Sigmoid colon (tissue), 7 donors: Measurements from ENCODE around the gene KCNJ1. TPM values are rescaled to one million over a fixed set of nuclear protein-coding genes. Genes with fewer than 3 reads are reported as not detected.

Experiments used
- DNase-seq: peaks from one replicate; pipeline ENCODE4 v3.0.0-alpha.2; 2019
- H3K27ac ChIP-seq, 4 donors: fragments of 200-600 bp; sonication (generic); one replicate each; pipeline ENCODE4 v1.5.1; 2016 to 2019; ENCODE audit warnings: mild to moderate bottlenecking in 1 of 4
- H3K27me3 ChIP-seq, 3 donors: fragments of 200-600 bp; sonication (generic); one replicate each; pipeline ENCODE4 v1.5.1; 2019; ENCODE audit warnings: mild to moderate bottlenecking in 1 of 3
- H3K36me3 ChIP-seq, 4 donors: fragments of 200-600 bp; sonication (generic); one replicate each; pipeline ENCODE4 v1.5.1; 2016 to 2019
- H3K4me1 ChIP-seq, 4 donors: fragments of 200-600 bp; sonication (generic); one replicate each; pipeline ENCODE4 v1.5.1; 2017 to 2019
- H3K4me3 ChIP-seq, 4 donors: fragments of 200-600 bp; sonication (generic); one replicate each; pipeline ENCODE4 v1.5.1; 2017 to 2019; ENCODE audit warnings: mild to moderate bottlenecking in 2 of 4, moderate library complexity in 1 of 4
- H3K9me3 ChIP-seq, 4 donors: fragments of 200-600 bp in 3 of 4; sonication (generic) in 3 of 4; one replicate each; pipeline versions ENCODE4 v1.5.1 to v1.6.1; 2013 to 2019
- CTCF ChIP-seq, 4 experiments: fragments of 450-650 bp in 3 of 4; fragments of 200-600 bp in 1 of 4; IDR thresholded peaks; one replicate each; pipeline ENCODE4 v1.5.1; 2016 to 2019; ENCODE audit warnings: antibody characterized with exemption in 4 of 4, mild to moderate bottlenecking in 3 of 4, moderate library complexity in 2 of 4
- EP300 ChIP-seq, 4 donors: sonication (generic); formaldehyde crosslinking; IDR thresholded peaks; one replicate each; pipeline ENCODE4 v1.6.1; 2017; ENCODE audit warnings: antibody characterized with exemption in 4 of 4
- POLR2A ChIP-seq, 2 donors: fragments of 450-650 bp; IDR thresholded peaks; one replicate each; pipeline ENCODE4 v1.6.1; 2016; ENCODE audit warnings: antibody characterized with exemption in 2 of 2, mild to moderate bottlenecking in 2 of 2, moderate library complexity in 2 of 2
- POLR2AphosphoS5 ChIP-seq, 4 donors: sonication (generic); formaldehyde crosslinking; IDR thresholded peaks; one replicate each; pipeline ENCODE4 v1.6.1; 2017; ENCODE audit warnings: antibody characterized with exemption in 4 of 4
- WGBS, 2 donors: extraction: QIAGEN DNeasy Blood & Tissue Kit; methylation state at CpG; one replicate each; pipeline ENCODE4 v1.1.7; 2013; 5-methylcytosine and 5-hydroxymethylcytosine counted together
- intact Hi-C: fragments of 100-400 bp; cut with DNase I; formaldehyde crosslinking; loops from one replicate; pipeline ENCODE4 v1.15.1; 2023
- polyA plus RNA-seq, 3 donors: library from polyadenylated mRNA; stranded (reverse); fragments of 200-250 nt; gene quantifications; one replicate each; pipeline ENCODE4 v1.2.3, GENCODE V29; 2013
- total RNA-seq, 4 donors: library from RNA; depleted of rRNA; stranded (reverse); fragments of >200 nt; gene quantifications; one replicate each; pipeline ENCODE4 v1.1.0, GENCODE V29; 2016
- donor health status: healthy with polysubstance abuse.
- donor health status: Bipolar disorder and iron deficiency.
- donor health status: healthy.

Gene KCNJ1
- total and polyA plus RNA-seq, 7 donors = 0.81 TPM; not detected in 6

- intact Hi-C loops = no loop called here
- no peak for DNase-seq
- TF ChIP-seq CTCF (IDR thresholded peaks at IDR 0.05) = no peak
- TF ChIP-seq EP300 (IDR thresholded peaks at IDR 0.05) = no peak
- no peak for TF ChIP-seq POLR2A (IDR thresholded peaks at IDR 0.05)
- TF ChIP-seq POLR2AphosphoS5 (IDR thresholded peaks at IDR 0.05) = no peak
Measured at GRCh38 chr11:128821556-128821955, 45.5 kb downstream of the KCNJ1 start.

GRCh38 chr11:128819198-128819597 lies 47.9 kb downstream of the KCNJ1 start:
- no peak overlapping the region for H3K4me3 ChIP-seq
- TF ChIP-seq POLR2AphosphoS5 (IDR thresholded peaks at IDR 0.05) (no peak), POLR2A (IDR thresholded peaks at IDR 0.05) (no peak), CTCF (IDR thresholded peaks at IDR 0.05) (no peak), EP300 (IDR thresholded peaks at IDR 0.05) (no peak)
- no peaks in the 10 kb centered on the region for H3K36me3 ChIP-seq
- no peak for DNase-seq
- 84 to 91% methylated on average over 8 of the region's 8 CpGs for WGBS, 2 donors
- peaks cover 0 to 6% (median 3%) of the 10 kb centered on the region in 4 donors for H3K4me1 ChIP-seq
- H3K27me3 ChIP-seq = peaks cover 0 to 10% (median 5%) of the 10 kb centered on the region in 3 donors
- intact Hi-C loops = no loop called here
- no peaks in the 10 kb centered on the region for H3K9me3 ChIP-seq
- H3K27ac ChIP-seq = no peak overlapping the region

More at GRCh38 chr11:128821556-128821955, 45.5 kb downstream of the KCNJ1 start:
- no peaks in the 10 kb centered on the region for H3K9me3 ChIP-seq
- H3K27ac ChIP-seq = no peak overlapping the region
- H3K4me3 ChIP-seq = no peak overlapping the region
- WGBS, 2 donors = 78 to 89% methylated on average over 4 of the region's 4 CpGs
- H3K27me3 ChIP-seq = peaks cover 0 to 12% (median 7%) of the 10 kb centered on the region in 3 donors
- peaks cover 0 to 8% (median 5%) of the 10 kb centered on the region in 4 donors for H3K4me1 ChIP-seq
- no peaks in the 10 kb centered on the region for H3K36me3 ChIP-seq

- TF ChIP-seq POLR2AphosphoS5 (IDR thresholded peaks at IDR 0.05) = no peak
- no peak for TF ChIP-seq EP300 (IDR thresholded peaks at IDR 0.05)
- no peak for TF ChIP-seq CTCF (IDR thresholded peaks at IDR 0.05)
- TF ChIP-seq POLR2A (IDR thresholded peaks at IDR 0.05) = no peak
Measured at GRCh38 chr11:128814856-128815705, 52.0 kb downstream of the KCNJ1 start.

GRCh38 chr11:128813729-128814128 lies 53.4 kb downstream of the KCNJ1 start:
- 83 to 91% methylated on average over 4 of the region's 4 CpGs for WGBS, 2 donors
- intact Hi-C loops = no loop called here
- TF ChIP-seq CTCF (IDR thresholded peaks at IDR 0.05) = no peak
- no peaks in the 10 kb centered on the region for H3K9me3 ChIP-seq
- no peak overlapping the region for H3K4me3 ChIP-seq
- DNase-seq = no peak
- H3K36me3 ChIP-seq = no peaks in the 10 kb centered on the region
- H3K4me1 ChIP-seq = no peaks in the 10 kb centered on the region
- no peak overlapping the region for H3K27ac ChIP-seq
- no peaks in the 10 kb centered on the region for H3K27me3 ChIP-seq

More at GRCh38 chr11:128814856-128815705, 52.0 kb downstream of the KCNJ1 start:
- Histone ChIP-seq H3K27ac (no peak overlapping the region), H3K27me3 (no peaks in the 10 kb centered on the region), H3K4me1 (no peaks in the 10 kb centered on the region), H3K9me3 (no peaks in the 10 kb centered on the region), H3K4me3 (no peak overlapping the region), H3K36me3 (no peaks in the 10 kb centered on the region)
- DNase-seq = peak; percentile 82
- 59 to 63% methylated on average over 9 of the region's 9 CpGs for WGBS, 2 donors
- intact Hi-C loops = no loop called here
